GM10266 (cell line): ENCODE results near the gene TTLL11.

Experiments used
- DNase-seq: peaks from one replicate; pipeline ENCODE4 v3.0.0; 2012; ENCODE audit errors: extremely low spot score
- TF ChIP-seq, protein P1 (sequence below): IDR thresholded peaks from 2 replicates; pipeline ENCODE4 v1.5.1; 2012; ENCODE audit warnings: mild to moderate bottlenecking, low read depth; ENCODE audit not compliant: control insufficient read depth, insufficient read depth; ENCODE audit errors: missing control alignments

Gene TTLL11

DNA sequence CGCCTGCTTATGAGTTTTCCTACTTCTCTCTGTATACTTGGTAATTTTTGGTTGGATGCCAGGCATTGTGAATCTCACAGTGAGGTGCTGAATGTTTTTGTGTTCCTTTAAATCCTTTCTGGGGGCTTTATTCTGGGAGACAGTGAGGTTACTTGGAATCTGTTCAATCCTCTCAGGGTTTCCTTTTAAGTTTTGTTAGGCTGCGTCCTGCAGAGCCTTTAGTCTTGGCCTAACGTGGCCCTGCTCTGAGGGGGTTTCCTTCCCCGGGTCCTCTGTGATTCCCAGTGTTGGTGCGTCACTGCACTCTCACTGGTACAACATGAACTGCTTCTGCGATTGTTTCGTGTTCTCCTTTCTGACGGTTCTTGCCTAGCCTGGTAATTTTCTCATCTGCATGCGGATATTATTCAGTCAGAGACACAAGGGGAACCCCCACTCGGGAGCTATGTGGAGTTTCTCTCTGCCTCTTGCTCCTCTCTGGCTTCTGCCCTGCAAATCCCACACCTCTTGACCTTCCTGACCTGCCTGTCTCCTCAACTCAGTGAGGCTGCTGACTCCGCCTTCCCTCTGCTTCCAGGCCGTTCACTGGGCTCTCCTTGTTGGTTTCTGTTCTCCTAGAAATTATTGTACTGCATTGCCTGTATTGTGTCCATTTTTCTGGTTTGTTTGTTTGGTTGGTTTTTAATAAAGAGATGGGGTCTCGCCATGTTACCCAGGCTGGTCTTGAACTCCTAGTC, 313.6 kb downstream of the TTLL11 start:
- DNase-seq: no peak
- TF ChIP-seq, protein P1, sequence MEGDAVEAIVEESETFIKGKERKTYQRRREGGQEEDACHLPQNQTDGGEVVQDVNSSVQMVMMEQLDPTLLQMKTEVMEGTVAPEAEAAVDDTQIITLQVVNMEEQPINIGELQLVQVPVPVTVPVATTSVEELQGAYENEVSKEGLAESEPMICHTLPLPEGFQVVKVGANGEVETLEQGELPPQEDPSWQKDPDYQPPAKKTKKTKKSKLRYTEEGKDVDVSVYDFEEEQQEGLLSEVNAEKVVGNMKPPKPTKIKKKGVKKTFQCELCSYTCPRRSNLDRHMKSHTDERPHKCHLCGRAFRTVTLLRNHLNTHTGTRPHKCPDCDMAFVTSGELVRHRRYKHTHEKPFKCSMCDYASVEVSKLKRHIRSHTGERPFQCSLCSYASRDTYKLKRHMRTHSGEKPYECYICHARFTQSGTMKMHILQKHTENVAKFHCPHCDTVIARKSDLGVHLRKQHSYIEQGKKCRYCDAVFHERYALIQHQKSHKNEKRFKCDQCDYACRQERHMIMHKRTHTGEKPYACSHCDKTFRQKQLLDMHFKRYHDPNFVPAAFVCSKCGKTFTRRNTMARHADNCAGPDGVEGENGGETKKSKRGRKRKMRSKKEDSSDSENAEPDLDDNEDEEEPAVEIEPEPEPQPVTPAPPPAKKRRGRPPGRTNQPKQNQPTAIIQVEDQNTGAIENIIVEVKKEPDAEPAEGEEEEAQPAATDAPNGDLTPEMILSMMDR: no peak

DNA sequence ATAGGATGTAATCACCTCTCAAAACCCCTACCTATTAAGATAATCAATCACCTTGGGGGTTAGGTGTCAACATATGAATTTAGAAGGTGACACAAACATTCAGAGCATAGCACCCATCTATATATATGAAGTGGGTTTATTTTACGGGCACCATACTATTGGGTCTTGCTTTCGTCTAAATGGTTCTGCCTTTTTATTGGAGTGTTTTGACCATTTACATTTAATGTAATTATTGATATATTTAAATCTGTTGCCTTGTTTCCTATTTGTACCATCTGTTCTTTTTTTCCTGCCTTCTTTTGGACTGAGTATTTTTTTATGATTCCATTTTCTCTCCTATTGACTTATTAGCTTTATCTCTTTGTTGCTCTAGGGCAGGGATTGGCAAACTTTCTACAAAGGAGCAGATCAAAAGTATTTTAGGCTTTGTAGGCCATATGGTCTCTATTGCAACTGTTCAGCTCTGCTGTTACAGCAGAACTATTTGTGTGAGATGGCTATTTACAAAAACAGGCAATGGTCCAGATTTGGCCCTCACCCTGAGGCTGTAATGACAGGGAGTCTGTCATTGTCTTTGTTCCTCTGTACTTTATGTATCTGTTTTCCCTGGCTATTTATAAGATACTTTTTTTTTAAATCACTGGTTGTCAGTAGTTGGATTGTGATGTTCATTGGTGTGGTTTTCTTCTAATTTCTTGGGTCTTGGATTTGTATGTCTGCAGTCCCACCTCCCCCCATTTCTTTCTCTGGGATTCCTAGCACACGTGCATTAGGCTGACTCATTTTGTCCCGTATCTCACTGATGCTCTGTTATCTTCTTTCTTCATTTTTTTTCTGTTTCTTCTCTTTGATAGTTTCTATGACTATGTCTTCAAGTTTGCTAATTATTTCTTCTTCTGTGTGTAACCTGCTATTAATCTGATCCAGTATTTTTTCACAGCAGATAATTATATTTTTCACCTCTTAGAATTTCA, 314.6 kb downstream of the TTLL11 start:
- no peak for DNase-seq
- TF ChIP-seq, protein P1: no peak

DNA sequence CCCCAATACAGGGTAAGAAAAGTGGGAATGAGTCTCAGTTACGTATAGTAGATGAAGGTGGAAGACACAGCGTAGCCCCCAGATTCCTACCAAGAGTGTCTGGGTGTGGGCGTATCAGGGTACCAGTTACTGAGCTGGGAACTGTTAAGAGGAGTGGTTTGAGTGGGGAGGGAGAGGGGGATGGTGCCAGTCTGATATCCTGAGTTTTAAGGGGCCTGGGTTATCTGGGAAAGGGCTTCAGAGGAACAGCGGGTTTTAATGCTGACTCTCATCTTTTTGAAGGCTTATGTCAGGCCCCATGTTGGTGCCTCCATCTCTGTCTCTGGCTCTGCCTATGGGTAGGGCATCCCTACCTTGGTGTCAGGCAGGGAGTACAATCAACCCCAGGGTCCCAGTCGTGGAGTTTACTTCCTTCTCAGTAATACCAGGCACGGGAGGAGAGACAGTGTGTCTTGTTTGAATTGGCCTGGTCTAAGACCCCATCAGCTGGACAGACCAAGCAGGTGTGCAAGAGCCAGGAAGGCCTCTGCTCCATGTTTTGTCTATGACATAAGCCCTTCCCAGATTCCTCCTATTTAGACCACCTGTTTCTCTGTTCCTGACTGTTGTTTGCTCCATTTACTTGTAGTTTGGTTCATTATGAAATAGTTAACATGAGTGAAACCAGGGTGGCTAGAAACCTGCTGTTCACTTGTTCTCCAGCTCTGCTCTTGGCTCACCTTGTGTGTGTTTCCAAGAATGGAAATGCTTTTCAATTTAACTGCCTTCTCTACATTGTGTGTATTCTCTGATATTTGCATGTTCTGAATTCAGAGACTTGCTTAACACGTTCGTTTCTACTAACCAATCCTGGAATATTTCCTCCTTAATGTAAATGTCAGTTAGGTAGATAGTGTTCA, 316.1 kb downstream of the TTLL11 start:
- no peak for DNase-seq
- TF ChIP-seq, protein P1: no peak

DNA sequence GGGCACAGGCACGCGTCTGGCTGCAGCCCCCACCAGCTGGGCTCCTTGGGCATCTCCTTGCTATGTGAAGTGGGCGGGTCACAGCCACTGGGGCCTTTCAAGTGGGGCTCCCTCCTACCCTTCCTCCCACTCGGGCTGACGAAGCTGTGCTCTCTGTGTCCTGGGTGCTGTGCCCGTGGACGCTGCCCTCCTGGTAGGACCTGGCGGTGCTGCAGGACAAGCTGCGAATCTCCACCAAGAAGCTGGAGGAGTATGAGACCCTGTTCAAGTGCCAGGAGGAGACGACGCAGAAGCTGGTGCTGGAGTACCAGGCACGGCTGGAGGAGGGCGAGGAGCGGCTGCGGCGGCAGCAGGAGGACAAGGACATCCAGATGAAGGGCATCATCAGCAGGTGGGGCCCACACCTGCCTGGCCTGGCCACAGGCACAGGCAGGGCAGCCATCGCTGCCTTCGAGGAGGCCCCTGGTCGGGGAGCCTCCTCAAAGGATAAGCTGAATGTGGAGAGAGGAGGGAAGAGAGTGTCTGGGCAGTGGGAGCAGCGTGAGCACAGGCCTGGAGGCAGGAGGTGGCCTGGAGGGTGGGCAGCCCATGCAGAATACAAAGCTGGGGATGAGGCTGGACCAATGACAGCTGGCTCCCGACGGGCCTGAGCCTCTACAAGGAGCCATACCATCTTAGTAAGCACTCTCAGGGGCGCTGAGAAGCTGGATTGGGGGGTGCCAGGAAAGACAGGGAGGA, 316.9 kb downstream of the TTLL11 start:
- TF ChIP-seq, protein P1: no peak
- DNase-seq: no peak

DNA sequence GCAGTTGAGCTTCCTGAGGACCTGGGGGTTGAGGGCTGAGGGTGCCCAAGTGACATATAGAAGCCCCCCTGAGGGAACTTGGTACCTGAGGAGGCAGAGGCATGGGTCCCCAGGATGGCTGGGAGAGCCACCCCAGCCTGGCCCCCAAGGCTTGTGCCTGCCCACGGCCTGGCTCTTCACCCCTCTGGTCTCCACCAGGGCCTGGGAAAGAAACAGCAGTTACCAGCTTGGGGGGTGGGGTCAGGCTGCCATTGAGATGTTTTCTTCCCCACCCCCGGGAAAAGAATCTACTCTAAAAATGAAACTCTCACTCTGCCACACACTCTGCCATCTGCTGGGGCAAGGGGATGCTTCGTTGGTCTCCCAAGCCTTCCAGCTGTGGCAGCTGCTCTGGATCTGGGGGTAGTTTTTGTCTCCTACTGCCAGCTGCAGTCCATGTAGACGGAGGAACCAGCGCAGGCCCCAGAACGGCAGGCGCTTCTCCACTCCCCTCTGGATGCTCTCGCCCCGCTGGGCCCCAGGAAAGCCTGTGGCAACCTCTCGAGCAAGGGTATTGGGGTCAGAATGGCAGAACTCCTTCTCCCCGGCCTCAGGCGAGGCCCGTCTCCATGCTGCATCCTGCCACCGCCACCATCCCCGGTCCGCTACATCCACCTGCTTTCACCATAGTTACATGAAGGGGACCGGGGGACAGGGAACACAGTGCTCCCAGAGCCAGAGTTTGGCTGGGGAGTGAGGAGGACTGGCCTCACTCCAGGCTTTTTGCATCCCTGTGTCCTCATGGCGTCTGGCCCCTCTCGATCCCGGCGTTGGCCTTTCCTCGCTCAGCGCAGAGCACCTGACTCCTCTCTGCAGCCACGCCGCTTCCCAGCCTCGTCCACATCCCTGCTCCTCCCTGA, 318.1 kb downstream of the TTLL11 start:
- DNase-seq: no peak
- TF ChIP-seq, protein P1: no peak
